Astrocyte (in vitro differentiated cells and primary cell): Measurements from ENCODE around the gene TMEM45B. TPM values are rescaled to one million over a fixed set of nuclear protein-coding genes. Genes with fewer than 3 reads are reported as not detected.
"Not testable (repeated sequence)": the region's sequence is repeated elsewhere in the genome, so short reads cannot be mapped to it uniquely, and the experiment has no call there.

ENCODE experiments used
- DNase-seq: peaks from one replicate; pipeline ENCODE4 v3.0.0-alpha.2; 2010; ENCODE audit warnings: low read depth
- FAIRE-seq: peaks from 2 replicates; lab custom pipeline; 2011; peaks lifted over from hg19 to GRCh38; lab: Jason Lieb, UNC
- H2AFZ ChIP-seq: 2 replicates; pipeline ENCODE4 v1.6.0; 2012; ENCODE audit warnings: low read depth, low read length, inconsistent platforms
- H3K27ac ChIP-seq: 2 replicates; pipeline ENCODE4 v1.5.1; 2011; ENCODE audit warnings: low read depth, low read length, inconsistent platforms
- H3K27me3 ChIP-seq: 2 replicates; pipeline ENCODE4 v1.6.0; 2011; ENCODE audit warnings: low read length, inconsistent platforms; ENCODE audit not compliant: insufficient read depth
- H3K36me3 ChIP-seq: 2 replicates; pipeline ENCODE4 v1.5.1; 2011; ENCODE audit warnings: low read length, inconsistent platforms; ENCODE audit not compliant: insufficient read depth
- H3K4me1 ChIP-seq: 2 replicates; pipeline ENCODE4 v1.5.1; 2011; ENCODE audit warnings: low read length, inconsistent platforms; ENCODE audit not compliant: insufficient read depth
- H3K4me2 ChIP-seq: 2 replicates; pipeline ENCODE4 v1.6.0; 2012; ENCODE audit warnings: low read length, inconsistent platforms
- H3K4me3 ChIP-seq: 2 replicates; pipeline ENCODE4 v1.5.1; 2011; ENCODE audit warnings: low read depth, mild to moderate bottlenecking, low read length, inconsistent platforms; ENCODE audit not compliant: insufficient read depth
- H3K79me2 ChIP-seq: 2 replicates; pipeline ENCODE4 v1.6.0; 2012; ENCODE audit warnings: mild to moderate bottlenecking, low read length, inconsistent platforms; ENCODE audit not compliant: insufficient read depth
- H3K9ac ChIP-seq: 2 replicates; pipeline ENCODE4 v1.6.0; 2012; ENCODE audit warnings: mild to moderate bottlenecking, low read length, inconsistent platforms
- H3K9me3 ChIP-seq: 2 replicates; pipeline ENCODE4 v1.5.1; 2012; ENCODE audit warnings: low read depth, mild to moderate bottlenecking, low read length, inconsistent platforms; ENCODE audit not compliant: insufficient read depth
- H4K20me1 ChIP-seq: 2 replicates; pipeline ENCODE4 v1.6.0; 2012; ENCODE audit warnings: low read length, inconsistent platforms; ENCODE audit not compliant: insufficient read depth
- H3K27ac Mint-ChIP-seq: one replicate; pipeline ENCODE4 v1.8.0; 2021; ENCODE audit warnings: mild to moderate bottlenecking, mixed read lengths; ENCODE audit not compliant: unreplicated experiment
- H3K27me3 Mint-ChIP-seq: one replicate; pipeline ENCODE4 v1.8.0; 2021; ENCODE audit warnings: low read depth, mixed read lengths; ENCODE audit not compliant: unreplicated experiment
- H3K36me3 Mint-ChIP-seq: one replicate; pipeline ENCODE4 v1.8.0; 2021; ENCODE audit warnings: low read depth, mixed read lengths; ENCODE audit not compliant: unreplicated experiment
- H3K4me1 Mint-ChIP-seq: one replicate; pipeline ENCODE4 v1.8.0; 2021; ENCODE audit warnings: low read depth, mixed read lengths; ENCODE audit not compliant: unreplicated experiment
- H3K4me3 Mint-ChIP-seq: one replicate; pipeline ENCODE4 v1.8.0; 2021; ENCODE audit warnings: mild to moderate bottlenecking, moderate library complexity, mixed read lengths; ENCODE audit not compliant: unreplicated experiment
- H3K9me3 Mint-ChIP-seq: one replicate; pipeline ENCODE4 v1.8.0; 2021; ENCODE audit warnings: mild to moderate bottlenecking, mixed read lengths; ENCODE audit not compliant: unreplicated experiment
- CTCF ChIP-seq: IDR thresholded peaks from 2 replicates; pipeline ENCODE4 v1.5.1; 2011; ENCODE audit warnings: low read depth, mild to moderate bottlenecking, inconsistent platforms, low read length, moderate library complexity; ENCODE audit not compliant: insufficient read depth
- EZH2 ChIP-seq: IDR thresholded peaks from 2 replicates; pipeline ENCODE4 v1.6.1; 2012; ENCODE audit warnings: mild to moderate bottlenecking, low read length, inconsistent platforms; ENCODE audit not compliant: insufficient read depth
- total RNA-seq: library from RNA; stranded (reverse); gene quantifications from 2 replicates; pipeline ENCODE4 v1.2.1, GENCODE V29; 2021

TMEM45B gene
- total RNA-seq, 1 donor from 2014 or later: not detected

GRCh38 chr11:129800655-129801054 lies 15.0 kb upstream of the TMEM45B start:
- Mint-ChIP-seq H3K27me3 (peaks cover 3% of the 10 kb centered on the region), H3K27ac (no peak overlapping the region)
- FAIRE-seq: no peak

GRCh38 chr11:129803533-129803932 lies 12.1 kb upstream of the TMEM45B start:
- H3K36me3 Mint-ChIP-seq: peaks cover 2% of the 10 kb centered on the region
- Histone ChIP-seq H3K4me2 (no peak overlapping the region), H3K9me3 (no peaks in the 10 kb centered on the region), H3K79me2 (no peaks in the 10 kb centered on the region), H3K27me3 (no peaks in the 10 kb centered on the region), H3K4me1 (no peaks in the 10 kb centered on the region), H3K9ac (no peak overlapping the region), H3K27ac (no peak overlapping the region), H4K20me1 (no peaks in the 10 kb centered on the region), H3K36me3 (no peaks in the 10 kb centered on the region), H3K4me3 (no peak overlapping the region), H2AFZ (no peak overlapping the region)
- H3K27me3 Mint-ChIP-seq: peaks cover 3% of the 10 kb centered on the region
- H3K4me1 Mint-ChIP-seq: no peaks in the 10 kb centered on the region
- no peak overlapping the region for H3K27ac Mint-ChIP-seq
- H3K9me3 Mint-ChIP-seq: peaks cover 14% of the 10 kb centered on the region
- no peak for TF ChIP-seq EZH2
- TF ChIP-seq CTCF: no peak
- H3K4me3 Mint-ChIP-seq: no peak overlapping the region
- FAIRE-seq: no peak
- DNase-seq: no peak

More at GRCh38 chr11:129800655-129801054, 15.0 kb upstream of the TMEM45B start:
- H3K9me3 Mint-ChIP-seq: peaks cover 24% of the 10 kb centered on the region
- Histone ChIP-seq H3K36me3 (no peaks in the 10 kb centered on the region), H3K9me3 (no peaks in the 10 kb centered on the region), H3K79me2 (no peaks in the 10 kb centered on the region), H3K4me2 (no peak overlapping the region), H2AFZ (no peak overlapping the region), H3K27ac (no peak overlapping the region), H3K27me3 (peaks cover 2% of the 10 kb centered on the region), H3K4me1 (no peaks in the 10 kb centered on the region), H4K20me1 (no peaks in the 10 kb centered on the region), H3K4me3 (no peak overlapping the region), H3K9ac (no peak overlapping the region)
- TF ChIP-seq EZH2: no peak
- no peak for TF ChIP-seq CTCF
- DNase-seq: no peak
- peaks cover 2% of the 10 kb centered on the region for H3K36me3 Mint-ChIP-seq
- no peak overlapping the region for H3K4me3 Mint-ChIP-seq
- no peaks in the 10 kb centered on the region for H3K4me1 Mint-ChIP-seq

GRCh38 chr11:129804012-129804411 lies 11.6 kb upstream of the TMEM45B start:
- no peak for DNase-seq

GRCh38 chr11:129808241-129808640 lies 7.4 kb upstream of the TMEM45B start:
- H4K20me1 ChIP-seq, H3K4me1 ChIP-seq, DNase-seq, H3K4me3 ChIP-seq, H2AFZ ChIP-seq, H3K27ac ChIP-seq, H3K27me3 ChIP-seq, H3K79me2 ChIP-seq, H3K9me3 Mint-ChIP-seq, H3K27ac Mint-ChIP-seq, H3K9ac ChIP-seq, FAIRE-seq, H3K4me3 Mint-ChIP-seq, H3K9me3 ChIP-seq, H3K36me3 Mint-ChIP-seq, H3K4me1 Mint-ChIP-seq, H3K36me3 ChIP-seq, H3K4me2 ChIP-seq: not testable (repeated sequence)
- H3K27me3 Mint-ChIP-seq: peaks cover 11% of the 10 kb centered on the region

More at GRCh38 chr11:129804012-129804411, 11.6 kb upstream of the TMEM45B start:
- Mint-ChIP-seq H3K4me3 (no peak overlapping the region), H3K27ac (no peak overlapping the region), H3K4me1 (no peaks in the 10 kb centered on the region), H3K9me3 (peaks cover 11% of the 10 kb centered on the region), H3K27me3 (peaks cover 3% of the 10 kb centered on the region), H3K36me3 (peaks cover 2% of the 10 kb centered on the region)
- TF ChIP-seq EZH2 (no peak), CTCF (no peak)
- Histone ChIP-seq H3K4me2 (no peak overlapping the region), H4K20me1 (no peaks in the 10 kb centered on the region), H3K79me2 (no peaks in the 10 kb centered on the region), H3K36me3 (no peaks in the 10 kb centered on the region), H3K4me3 (no peak overlapping the region), H3K9me3 (no peaks in the 10 kb centered on the region), H3K27ac (no peak overlapping the region), H3K27me3 (no peaks in the 10 kb centered on the region), H3K9ac (no peak overlapping the region), H2AFZ (no peak overlapping the region), H3K4me1 (no peaks in the 10 kb centered on the region)
- FAIRE-seq: no peak
